GM19467 (cell line): Measurements from ENCODE around the gene LAMTOR3.

ENCODE experiments used
- ATAC-seq: cut with Tn5 transposase; IDR thresholded peaks from one replicate; pipeline ENCODE4 v1.9.1; 2021; ENCODE audit warnings: mild to moderate bottlenecking, moderate library complexity; ENCODE audit not compliant: unreplicated experiment

LAMTOR3 gene

GRCh38 chr4:99894161-99894997 is at the start of gene LAMTOR3:
TSS of gene LAMTOR3 (minus strand) at chr4:99894427. CDS start at chr4:99893963, 464 bp downstream.
- peak; percentile 100 for ATAC-seq

GRCh38 chr4:99938243-99938753 is 44.1 kb upstream of the LAMTOR3 start:
- no peak for ATAC-seq

- ATAC-seq = no peak
Measured at GRCh38 chr4:99934891-99935290, 40.7 kb upstream of the LAMTOR3 start.

- ATAC-seq = no peak
Measured at GRCh38 chr4:99927566-99927965, 33.3 kb upstream of the LAMTOR3 start.

GRCh38 chr4:99921174-99921573 is 26.9 kb upstream of the LAMTOR3 start:
- no peak for ATAC-seq

- ATAC-seq = no peak
Measured at GRCh38 chr4:99918656-99919055, 24.4 kb upstream of the LAMTOR3 start.

GRCh38 chr4:99917575-99917974 is 23.3 kb upstream of the LAMTOR3 start:
- no peak for ATAC-seq

GRCh38 chr4:99915449-99915848 is 21.2 kb upstream of the LAMTOR3 start:
- no peak for ATAC-seq

- no peak for ATAC-seq
Measured at GRCh38 chr4:99894998-99895397, 771 bp upstream of the LAMTOR3 start.

GRCh38 chr4:99893839-99894160 is 427 bp downstream of the LAMTOR3 start:
- ATAC-seq = no peak

- ATAC-seq = no peak
Measured at GRCh38 chr4:99893029-99893428, 1.2 kb downstream of the LAMTOR3 start.

- no peak for ATAC-seq
Measured at GRCh38 chr4:99891351-99891750, 2.9 kb downstream of the LAMTOR3 start.

- no peak for ATAC-seq
Measured at GRCh38 chr4:99887837-99888236, 6.4 kb downstream of the LAMTOR3 start.

- no peak for ATAC-seq
Measured at GRCh38 chr4:99886146-99886545, 8.1 kb downstream of the LAMTOR3 start.

- ATAC-seq = no peak
Measured at GRCh38 chr4:99885687-99886086, 8.5 kb downstream of the LAMTOR3 start.

- no peak for ATAC-seq
Measured at GRCh38 chr4:99885063-99885664, 9.1 kb downstream of the LAMTOR3 start.

GRCh38 chr4:99879458-99879857 is 14.8 kb downstream of the LAMTOR3 start:
- no peak for ATAC-seq

GRCh38 chr4:99878604-99879003 is 15.6 kb downstream of the LAMTOR3 start:
- ATAC-seq = no peak

GRCh38 chr4:99876946-99877345 is 17.3 kb downstream of the LAMTOR3 start:
- ATAC-seq = no peak

- no peak for ATAC-seq
Measured at GRCh38 chr4:99875071-99875470, 19.2 kb downstream of the LAMTOR3 start.

- no peak for ATAC-seq
Measured at GRCh38 chr4:99872570-99872969, 21.7 kb downstream of the LAMTOR3 start.

GRCh38 chr4:99868126-99868596 is 26.1 kb downstream of the LAMTOR3 start:
- ATAC-seq = no peak
